Measurements from ENCODE around the gene MCM9. TPM values are rescaled to one million over a fixed set of nuclear protein-coding genes. Genes with fewer than 3 reads are reported as not detected.

MCM9 gene
- total and polyA plus RNA-seq, 3 donors from 2014 or later, result 14.0 to 25.1 (median 19.2) TPM

GRCh38 chr6:118829817-118830478 is 105.0 kb downstream of the MCM9 start:
- TF ChIP-seq CTCF (IDR thresholded peaks at IDR 0.05), result no peak
- TF ChIP-seq POLR2A (IDR thresholded peaks at IDR 0.05), result no peak
- intact Hi-C loops (cut with DNase I; ENCODE audit: low total_unique reads), result no loop called here
- Histone ChIP-seq H3K27ac (no peak overlapping the region), H3K9me3 (no peaks in the 10 kb centered on the region), H3K4me3 (no peak overlapping the region), H3K27me3 (no peaks in the 10 kb centered on the region), H3K4me1 (no peaks in the 10 kb centered on the region), H3K36me3 (ENCODE audit: low read depth, missing control alignments) (no peaks in the 10 kb centered on the region)
- WGBS, 2 donors, result 86 to 91% methylated on average over 2 of the region's 2 CpGs
- no peak for DNase-seq

GRCh38 chr6:118826096-118826495 is 108.9 kb downstream of the MCM9 start:
- Histone ChIP-seq H3K27me3 (no peaks in the 10 kb centered on the region), H3K36me3 (ENCODE audit: low read depth, missing control alignments) (no peaks in the 10 kb centered on the region), H3K4me3 (no peak overlapping the region), H3K9me3 (no peaks in the 10 kb centered on the region), H3K4me1 (no peaks in the 10 kb centered on the region), H3K27ac (no peak overlapping the region)
- no peak for DNase-seq
- 85 to 92% methylated on average over 4 of the region's 4 CpGs for WGBS, 2 donors
- TF ChIP-seq CTCF (IDR thresholded peaks at IDR 0.05), result no peak
- no peak for TF ChIP-seq POLR2A (IDR thresholded peaks at IDR 0.05)
- intact Hi-C loops (cut with DNase I; ENCODE audit: low total_unique reads), result no loop called here

GRCh38 chr6:118825661-118826060 is 109.3 kb downstream of the MCM9 start:
- Histone ChIP-seq H3K9me3 (no peaks in the 10 kb centered on the region), H3K4me3 (no peak overlapping the region), H3K36me3 (ENCODE audit: low read depth, missing control alignments) (no peaks in the 10 kb centered on the region), H3K27ac (no peak overlapping the region), H3K4me1 (no peaks in the 10 kb centered on the region), H3K27me3 (no peaks in the 10 kb centered on the region)
- intact Hi-C loops (cut with DNase I; ENCODE audit: low total_unique reads), result no loop called here
- TF ChIP-seq CTCF (IDR thresholded peaks at IDR 0.05) (no peak), POLR2A (IDR thresholded peaks at IDR 0.05) (no peak)
- DNase-seq, result no peak
- WGBS, 2 donors, result 97% methylated on average over 4 of the region's 4 CpGs

- Histone ChIP-seq H3K4me1 (no peaks in the 10 kb centered on the region), H3K27ac (no peak overlapping the region), H3K27me3 (no peaks in the 10 kb centered on the region), H3K4me3 (no peak overlapping the region), H3K9me3 (no peaks in the 10 kb centered on the region), H3K36me3 (ENCODE audit: low read depth, missing control alignments) (no peaks in the 10 kb centered on the region)
- no peak for DNase-seq
- TF ChIP-seq POLR2A (IDR thresholded peaks at IDR 0.05) (no peak), CTCF (IDR thresholded peaks at IDR 0.05) (no peak)
- intact Hi-C loops (cut with DNase I; ENCODE audit: low total_unique reads), result no loop called here
- WGBS, 2 donors, result 86 to 90% methylated on average over 2 of the region's 2 CpGs
These were observed 119.5 kb downstream of the MCM9 start for GRCh38 chr6:118815495-118815894.

GRCh38 chr6:118813775-118814174 is 121.2 kb downstream of the MCM9 start:
- no peaks in the 10 kb centered on the region for H3K27me3 ChIP-seq
- H3K27ac ChIP-seq, result no peak overlapping the region
- no peak for TF ChIP-seq CTCF (IDR thresholded peaks at IDR 0.05)
- no peak for TF ChIP-seq POLR2A (IDR thresholded peaks at IDR 0.05)
- no peaks in the 10 kb centered on the region for H3K36me3 ChIP-seq (ENCODE audit: low read depth, missing control alignments)
- WGBS, 2 donors, result 81 to 89% methylated on average over 2 of the region's 2 CpGs
- H3K9me3 ChIP-seq, result no peaks in the 10 kb centered on the region
- H3K4me3 ChIP-seq, result no peak overlapping the region
- intact Hi-C loops (cut with DNase I; ENCODE audit: low total_unique reads), result no loop called here
- no peak for DNase-seq
- H3K4me1 ChIP-seq, result no peaks in the 10 kb centered on the region
